ENCODE data around the gene CABCOCO1.
"Not testable (repeated sequence)": the region's sequence is repeated elsewhere in the genome, so short reads cannot be mapped to it uniquely, and the experiment has no call there.

CABCOCO1 gene

GRCh38 chr10:61719906-61720305 lies 57.2 kb downstream of the CABCOCO1 start:
- DNase-seq: no peak

GRCh38 chr10:61721431-61721830 lies 58.7 kb downstream of the CABCOCO1 start:
- DNase-seq: no peak

GRCh38 chr10:61725221-61725620 lies 62.5 kb downstream of the CABCOCO1 start:
- DNase-seq: not testable (repeated sequence)

- no peak for DNase-seq
Observed at GRCh38 chr10:61729596-61729995, 66.9 kb downstream of the CABCOCO1 start.

- DNase-seq: no peak
Observed at GRCh38 chr10:61730671-61731070, 67.9 kb downstream of the CABCOCO1 start.

GRCh38 chr10:61731638-61732037 lies 68.9 kb downstream of the CABCOCO1 start:
- no peak for DNase-seq

- no peak for DNase-seq
Observed at GRCh38 chr10:61732629-61733278, 70.0 kb downstream of the CABCOCO1 start.

GRCh38 chr10:61733358-61733940 lies 70.7 kb downstream of the CABCOCO1 start:
- DNase-seq: no peak

- no peak for DNase-seq
Observed at GRCh38 chr10:61735882-61736281, 73.2 kb downstream of the CABCOCO1 start.

- DNase-seq: not testable (repeated sequence)
Observed at GRCh38 chr10:61737455-61737854, 74.7 kb downstream of the CABCOCO1 start.

GRCh38 chr10:61742812-61743211 lies 80.1 kb downstream of the CABCOCO1 start:
- DNase-seq: no peak

GRCh38 chr10:61744469-61744868 lies 81.7 kb downstream of the CABCOCO1 start:
- DNase-seq: no peak

GRCh38 chr10:61746377-61746776 lies 83.6 kb downstream of the CABCOCO1 start:
- DNase-seq: no peak

GRCh38 chr10:61747307-61747706 lies 84.6 kb downstream of the CABCOCO1 start:
- no peak for DNase-seq

- no peak for DNase-seq
Observed at GRCh38 chr10:61749291-61749690, 86.6 kb downstream of the CABCOCO1 start.

GRCh38 chr10:61750943-61751471 lies 88.3 kb downstream of the CABCOCO1 start:
- peak; percentile 21 for DNase-seq

- DNase-seq: no peak
Observed at GRCh38 chr10:61751599-61751998, 88.9 kb downstream of the CABCOCO1 start.

GRCh38 chr10:61752111-61753011 lies 89.6 kb downstream of the CABCOCO1 start:
- no peak for DNase-seq

GRCh38 chr10:61753453-61753852 lies 90.7 kb downstream of the CABCOCO1 start:
- no peak for DNase-seq

GRCh38 chr10:61754587-61755550 lies 92.1 kb downstream of the CABCOCO1 start:
- DNase-seq: no peak

- no peak for DNase-seq
Observed at GRCh38 chr10:61757001-61757400, 94.3 kb downstream of the CABCOCO1 start.

Data from effector CD8-positive, alpha-beta T cell (primary cell).